NCI-H345 (cell line): ENCODE measurements around the gene CMSS1.

ENCODE experiments used
- DNase-seq: peaks from one replicate; lab custom pipeline; 2025; lab: John Stamatoyannopoulos, UW

The CMSS1 gene

DNA sequence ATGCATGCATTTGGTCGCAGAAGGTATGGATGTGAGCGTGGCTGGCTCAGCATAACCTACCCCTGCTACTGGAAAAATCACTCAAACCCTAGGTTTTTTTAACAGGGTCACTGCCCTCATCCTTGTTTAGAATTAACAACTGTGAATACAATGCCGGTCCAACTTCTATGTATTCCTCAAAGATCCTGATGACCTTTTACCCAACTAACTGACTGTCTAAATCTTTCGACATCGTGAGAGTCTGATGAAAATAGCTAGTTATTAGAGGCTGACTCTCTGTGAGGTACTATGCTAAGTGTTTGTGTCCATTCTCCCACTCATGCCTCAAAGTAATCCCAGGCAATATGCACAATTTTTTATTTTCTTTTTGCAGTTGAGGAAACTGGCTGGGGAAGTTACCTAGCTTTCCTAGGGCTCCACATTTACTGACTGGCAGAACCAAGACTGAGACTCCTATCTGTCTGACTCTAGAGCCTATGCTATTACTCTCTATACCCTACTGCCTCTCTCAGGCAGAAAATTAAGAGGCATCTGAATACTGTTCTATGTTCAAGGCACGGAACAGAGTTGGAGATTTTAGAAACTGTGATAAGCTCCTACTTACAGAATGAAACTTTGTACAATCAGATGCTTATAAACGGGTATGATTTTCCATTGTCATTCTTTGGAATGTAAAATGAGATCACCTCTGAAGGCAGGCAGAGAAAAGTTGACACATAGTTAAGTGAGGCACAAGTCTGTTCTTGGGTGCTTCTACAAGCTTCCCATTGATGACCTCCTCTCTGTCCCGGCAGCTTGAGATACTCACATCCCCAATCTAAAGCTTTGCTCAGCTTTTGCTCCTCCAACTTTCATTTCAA, 240.3 kb downstream of the CMSS1 start:
- no peak for DNase-seq

DNA sequence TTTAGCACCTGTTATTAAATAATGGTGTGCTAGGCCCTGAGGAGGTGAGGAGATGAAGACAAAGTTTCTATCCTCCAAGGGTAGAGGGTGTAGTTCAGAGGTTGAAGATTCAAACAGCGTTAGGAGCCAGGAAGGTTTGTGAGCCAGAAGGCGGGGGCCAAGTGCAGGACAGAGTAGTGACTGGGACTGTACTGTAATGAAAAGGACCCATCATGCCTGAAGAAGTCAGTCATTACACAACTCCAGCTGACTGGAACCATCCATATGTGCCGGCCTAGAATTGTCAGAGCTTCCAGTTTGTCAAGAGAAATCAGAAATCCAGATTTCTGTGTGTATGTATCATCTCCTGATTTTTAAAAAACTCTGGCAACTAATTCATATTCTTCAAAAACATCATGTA, 241.8 kb downstream of the CMSS1 start:
- no peak for DNase-seq

GRCh38 chr3:100060685-100061484, 243.2 kb downstream of the CMSS1 start:
- no peak for DNase-seq

- no peak for DNase-seq
These were observed 245.0 kb downstream of the CMSS1 start for GRCh38 chr3:100062665-100063064.

DNA sequence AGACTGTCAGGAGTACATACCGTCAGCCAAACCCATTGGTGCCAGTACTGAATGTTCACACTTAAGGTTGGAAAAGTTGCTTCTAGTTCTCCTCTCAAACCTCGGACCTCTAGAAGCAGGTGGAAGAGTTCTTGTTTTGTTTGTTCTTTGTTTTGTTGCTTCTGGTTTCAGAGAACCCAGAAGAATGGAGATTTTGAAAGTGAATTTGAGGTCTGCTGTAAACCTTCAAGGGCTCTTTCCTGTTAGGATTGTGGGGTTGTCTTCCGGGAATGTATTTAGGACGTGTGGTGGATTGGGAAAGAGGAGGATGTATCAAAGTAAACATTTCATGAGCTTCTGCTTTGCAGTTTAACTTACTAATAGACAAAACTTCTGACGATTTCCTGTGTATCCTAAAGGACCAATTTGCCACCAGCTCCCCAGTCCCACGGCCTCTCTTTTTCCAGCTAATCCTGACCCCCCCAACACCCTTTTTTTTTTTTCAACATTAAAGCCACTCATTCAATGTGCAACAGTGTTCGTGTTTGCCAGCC, 246.3 kb downstream of the CMSS1 start:
- no peak for DNase-seq

GRCh38 chr3:100067589-100067988, 249.9 kb downstream of the CMSS1 start:
- DNase-seq = no peak

GRCh38 chr3:100068826-100069225, 251.2 kb downstream of the CMSS1 start:
- peak; percentile 60 for DNase-seq

DNA sequence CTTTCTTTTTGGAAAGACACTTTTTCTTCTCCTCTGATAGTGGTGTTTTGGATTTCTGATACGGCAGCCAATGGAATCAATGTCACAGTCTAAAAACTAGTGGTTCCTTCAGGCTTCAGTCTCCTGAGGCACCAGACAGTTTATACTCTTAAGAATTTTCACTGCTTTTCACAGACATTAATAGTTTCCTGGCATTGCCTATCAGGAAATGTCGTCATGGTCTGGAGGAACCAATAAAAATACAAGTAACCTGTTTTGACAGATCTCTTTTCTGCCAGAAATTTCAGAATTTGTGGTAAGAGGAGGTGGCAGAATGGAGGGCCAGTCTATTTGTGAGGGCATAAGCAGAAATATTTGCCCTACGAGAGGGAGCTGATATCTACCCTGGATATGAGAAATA, 251.8 kb downstream of the CMSS1 start:
- DNase-seq = no peak

DNA sequence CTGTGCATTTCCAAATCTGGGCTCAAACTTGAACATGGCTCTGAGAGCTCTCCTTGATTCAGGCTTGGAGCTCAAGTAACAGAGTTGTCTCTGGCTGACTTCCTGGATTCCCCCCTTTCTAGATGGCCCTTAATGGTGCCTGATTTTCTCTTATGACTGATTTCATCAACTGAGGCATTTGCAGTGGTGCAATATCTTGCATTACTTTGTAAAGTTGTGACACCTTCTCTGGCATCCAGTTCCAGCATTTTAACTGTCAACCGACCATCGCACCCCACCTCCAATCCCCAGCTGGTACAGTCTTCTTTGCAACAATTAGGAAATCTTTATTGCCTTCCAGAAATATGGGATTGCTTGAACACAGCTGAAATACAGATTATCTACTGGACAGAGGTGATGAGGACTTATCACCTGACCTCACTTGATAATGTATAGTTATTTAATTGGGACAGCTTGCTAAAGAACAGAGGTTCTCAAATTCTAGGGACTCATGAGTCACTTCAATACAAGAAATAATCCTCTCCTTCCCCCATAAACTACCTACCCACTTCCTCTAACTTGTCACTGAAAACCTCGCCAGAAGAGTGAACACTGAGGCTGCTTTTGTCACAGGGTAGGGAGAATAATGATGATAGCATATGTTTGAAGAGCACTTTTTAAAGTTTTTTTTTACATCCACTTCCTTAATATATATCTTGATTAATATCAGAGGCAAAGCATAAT, 254.8 kb downstream of the CMSS1 start:
- DNase-seq = no peak

GRCh38 chr3:100073049-100073713, 255.5 kb downstream of the CMSS1 start:
- no peak for DNase-seq

GRCh38 chr3:100073714-100074307, 256.1 kb downstream of the CMSS1 start:
- DNase-seq = no peak

DNA sequence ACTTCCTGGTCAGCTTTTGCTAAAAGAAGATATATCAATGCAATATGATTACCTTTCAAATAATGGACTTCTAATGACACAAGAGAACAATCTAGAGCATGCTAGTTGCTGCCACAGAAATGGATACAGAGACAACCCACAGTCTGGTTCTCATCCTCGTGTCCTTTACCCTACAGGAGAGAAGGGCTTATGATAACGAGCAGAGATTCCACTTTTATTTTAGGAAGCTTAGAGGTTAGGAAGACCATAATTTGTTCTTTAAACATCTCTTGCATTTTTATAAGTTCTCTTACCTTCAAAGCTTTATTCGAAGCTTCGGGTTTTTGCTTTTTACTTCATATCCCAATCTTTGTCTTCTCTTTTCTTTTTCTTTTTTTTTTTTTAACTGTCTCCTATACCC, 257.5 kb downstream of the CMSS1 start:
- DNase-seq = no peak

GRCh38 chr3:100075851-100076730, 258.4 kb downstream of the CMSS1 start:
- no peak for DNase-seq

- DNase-seq = no peak
These were observed 259.3 kb downstream of the CMSS1 start for GRCh38 chr3:100076731-100077529.

- DNase-seq = no peak
These were observed 261.7 kb downstream of the CMSS1 start for GRCh38 chr3:100079328-100079727.

- no peak for DNase-seq
These were observed 262.9 kb downstream of the CMSS1 start for GRCh38 chr3:100080573-100080972.

- DNase-seq = no peak
These were observed 263.6 kb downstream of the CMSS1 start for GRCh38 chr3:100081311-100081710.

GRCh38 chr3:100081986-100082692, 264.5 kb downstream of the CMSS1 start:
- DNase-seq = no peak

DNA sequence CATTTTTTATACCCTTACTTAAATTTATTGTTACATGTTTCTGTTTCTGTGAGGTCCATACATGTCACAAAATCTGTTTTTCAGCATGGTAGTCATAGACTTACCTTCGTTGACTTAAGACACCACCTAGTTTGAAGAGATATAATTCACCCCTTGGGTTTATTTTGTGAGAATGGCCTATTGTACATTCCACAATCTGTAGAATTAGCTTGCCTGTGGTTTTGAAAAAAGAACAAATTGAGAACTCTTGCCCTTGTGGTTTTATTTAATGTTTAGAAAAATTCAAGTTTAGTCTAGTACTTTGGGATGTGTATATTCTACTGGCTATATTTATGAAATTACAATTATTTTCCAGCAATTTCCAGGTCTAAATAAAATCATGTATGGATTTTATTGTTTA, 265.1 kb downstream of the CMSS1 start:
- no peak for DNase-seq
